Fibroblast of skin of abdomen (primary cell): Measurements from ENCODE around the gene ZBTB48. TPM values are rescaled to one million over a fixed set of nuclear protein-coding genes. Genes with fewer than 3 reads are reported as not detected.
"Not testable (repeated sequence)": the region's sequence is repeated elsewhere in the genome, so short reads cannot be mapped to it uniquely, and the experiment has no call there.

Source experiments
- DNase-seq: peaks from one replicate; pipeline ENCODE4 v3.0.0-alpha.2; 2013
- polyA plus RNA-seq, 2 experiments: library from polyadenylated mRNA; unstranded; fragments of 120-200 nt; gene quantifications; one replicate each; pipeline ENCODE4 v1.2.1, GENCODE V29; 2013; ENCODE audit not compliant: insufficient read length in 2 of 2

Gene ZBTB48
- 17.5 TPM for polyA plus RNA-seq (2013, experiment 1 of 2; ENCODE audit: insufficient read length)
- 16.4 TPM for polyA plus RNA-seq (2013, experiment 2 of 2; ENCODE audit: insufficient read length)

GRCh38 chr1:6579374-6580118 is at the start of gene ZBTB48:
ZBTB48 (plus strand) TSS chr1:6579994; CDS start chr1:6580610, 616 bp downstream.
- peak; percentile 97 for DNase-seq

GRCh38 chr1:6530504-6531160 is 49.2 kb upstream of the ZBTB48 start:
- no peak for DNase-seq

- DNase-seq = no peak
These were observed 47.8 kb upstream of the ZBTB48 start for GRCh38 chr1:6531996-6532395.

- no peak for DNase-seq
These were observed 45.5 kb upstream of the ZBTB48 start for GRCh38 chr1:6534248-6534822.

- DNase-seq = no peak
These were observed 44.6 kb upstream of the ZBTB48 start for GRCh38 chr1:6535214-6535613.

GRCh38 chr1:6536291-6536690 is 43.5 kb upstream of the ZBTB48 start:
- no peak for DNase-seq

- DNase-seq = peak; percentile 58
These were observed 40.8 kb upstream of the ZBTB48 start for GRCh38 chr1:6538956-6539355.

GRCh38 chr1:6544831-6545230 is 35.0 kb upstream of the ZBTB48 start:
- peak; percentile 70 for DNase-seq

GRCh38 chr1:6545276-6546112 is 34.3 kb upstream of the ZBTB48 start:
- no peak for DNase-seq

GRCh38 chr1:6546326-6546725 is 33.5 kb upstream of the ZBTB48 start:
- DNase-seq = no peak

GRCh38 chr1:6547301-6547700 is 32.5 kb upstream of the ZBTB48 start:
- no peak for DNase-seq

GRCh38 chr1:6554031-6554906 is 25.5 kb upstream of the ZBTB48 start, which contains the start of gene NOL9:
NOL9 (minus strand) TSS chr1:6554513; CDS start chr1:6554502, 11 bp downstream.
- DNase-seq = peak; percentile 91

- no peak for DNase-seq
These were observed 24.7 kb upstream of the ZBTB48 start, which contains the start of gene TAS1R1 for GRCh38 chr1:6554907-6555778. TAS1R1 (plus strand) TSS chr1:6555307; CDS start chr1:6555374, 67 bp downstream.

GRCh38 chr1:6557597-6557996 is 22.2 kb upstream of the ZBTB48 start:
- DNase-seq = no peak

- DNase-seq = not testable (repeated sequence)
These were observed 20.6 kb upstream of the ZBTB48 start for GRCh38 chr1:6559161-6559560.

GRCh38 chr1:6560267-6560666 is 19.5 kb upstream of the ZBTB48 start:
- DNase-seq = no peak

- DNase-seq = no peak
These were observed 10.8 kb upstream of the ZBTB48 start for GRCh38 chr1:6569033-6569432.

- DNase-seq = no peak
These were observed 9.7 kb upstream of the ZBTB48 start for GRCh38 chr1:6570100-6570499.

- DNase-seq = no peak
These were observed 8.8 kb upstream of the ZBTB48 start for GRCh38 chr1:6570987-6571386.

GRCh38 chr1:6572653-6573383 is 7.0 kb upstream of the ZBTB48 start:
- no peak for DNase-seq
